ENCODE data around the gene PFN2.
"Not testable (repeated sequence)": the region's sequence is repeated elsewhere in the genome, so short reads cannot be mapped to it uniquely, and the experiment has no call there.

The PFN2 gene, protein sequence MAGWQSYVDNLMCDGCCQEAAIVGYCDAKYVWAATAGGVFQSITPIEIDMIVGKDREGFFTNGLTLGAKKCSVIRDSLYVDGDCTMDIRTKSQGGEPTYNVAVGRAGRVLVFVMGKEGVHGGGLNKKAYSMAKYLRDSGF

DNA sequence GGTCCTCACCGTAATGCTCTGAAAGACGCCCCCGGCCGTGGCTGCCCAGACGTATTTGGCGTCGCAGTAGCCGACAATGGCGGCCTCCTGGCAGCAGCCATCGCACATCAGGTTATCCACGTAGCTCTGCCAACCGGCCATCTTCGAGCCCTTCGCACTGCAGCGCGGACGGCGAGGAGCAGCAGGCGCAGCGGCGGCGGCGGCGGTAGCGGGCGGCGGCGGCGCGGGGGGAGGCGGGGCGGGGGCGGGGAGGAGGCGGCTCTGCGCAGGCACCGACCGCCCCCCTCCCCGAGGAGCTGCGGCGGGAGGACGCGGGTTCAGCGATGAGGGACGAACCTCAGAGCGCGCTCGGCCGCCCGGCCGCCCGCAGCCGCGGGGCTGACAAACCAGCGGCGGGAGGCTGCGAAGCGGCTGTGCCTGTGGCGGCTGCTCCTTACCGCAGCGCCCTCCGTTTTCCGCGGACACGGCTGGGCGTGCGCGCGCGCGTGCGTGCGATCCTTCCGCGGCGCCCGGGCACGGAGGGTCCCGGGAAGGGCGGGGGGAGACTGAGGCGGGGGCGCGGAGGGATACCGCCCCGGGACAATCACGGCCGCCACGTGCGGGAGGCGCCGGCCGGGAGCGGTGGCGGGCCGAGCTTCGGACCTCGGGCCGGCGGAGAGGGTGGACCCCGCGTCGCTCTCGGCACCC is at the start of gene PFN2:
Gene PFN2, minus strand, starts transcription at position 180 of the 687 bp plus-strand sequence. Its CDS starts 39 bp downstream, at position 141.
- DNase-seq (ENCODE audit: low spot score): peak; percentile 76

DNA sequence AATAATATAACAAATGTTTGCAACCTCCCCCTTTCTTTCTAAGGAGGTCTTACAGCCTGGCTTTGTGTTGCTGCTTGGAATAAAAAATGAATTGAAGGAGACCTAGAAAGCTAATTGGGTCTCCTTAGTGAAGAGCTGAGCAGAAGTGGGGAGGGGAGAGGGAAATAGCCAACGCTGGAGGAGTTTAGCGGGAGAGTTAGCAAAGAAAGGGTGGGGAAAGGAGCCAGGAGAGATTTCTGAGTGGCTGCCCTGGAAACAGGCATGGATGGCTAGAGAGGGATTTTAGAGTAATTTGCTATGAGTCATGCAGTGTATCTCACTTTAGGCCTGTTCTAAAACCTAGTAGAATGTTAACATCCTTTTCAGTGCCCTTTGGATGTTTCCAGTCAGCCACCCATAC is 45.2 kb upstream of the PFN2 start:
- DNase-seq (ENCODE audit: low spot score): no peak

DNA sequence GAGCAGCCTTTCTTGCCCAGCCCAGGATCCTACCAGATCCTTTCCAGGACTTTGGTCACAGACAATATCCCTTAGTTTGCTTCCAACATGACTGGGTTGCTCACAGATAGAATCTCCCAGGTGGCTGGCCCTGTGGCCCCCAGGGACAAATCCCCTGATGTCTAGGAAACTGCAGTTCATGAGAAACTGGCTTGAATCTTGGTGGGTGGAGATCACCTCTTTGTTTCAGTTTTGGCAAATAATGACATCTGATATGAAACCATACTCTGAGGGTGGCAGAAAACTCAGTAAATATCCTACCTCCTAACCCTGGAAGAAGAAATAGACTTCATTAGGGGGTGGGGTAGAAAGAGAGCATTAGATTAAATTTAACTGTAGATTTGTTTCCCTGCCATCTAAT is 44.1 kb upstream of the PFN2 start:
- no peak for DNase-seq (ENCODE audit: low spot score)

DNA sequence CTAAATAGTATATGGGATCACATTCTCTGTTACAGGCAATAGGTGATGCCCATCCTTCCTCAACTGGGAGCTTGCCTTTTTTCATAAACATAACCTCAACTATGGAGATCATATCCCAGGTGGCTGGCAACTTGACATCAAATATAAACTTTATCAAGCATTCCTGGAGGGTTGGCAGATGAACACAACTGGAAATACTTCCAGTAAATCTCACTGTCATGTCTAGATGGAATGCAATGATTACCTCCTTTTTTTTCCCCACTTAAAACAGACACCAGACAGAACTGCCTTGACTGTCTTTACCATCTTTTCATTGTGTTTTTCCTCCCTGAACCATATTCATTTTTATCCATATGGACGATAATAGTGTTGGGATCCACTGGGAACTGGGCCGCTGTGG is 43.1 kb upstream of the PFN2 start:
- DNase-seq (ENCODE audit: low spot score): no peak

DNA sequence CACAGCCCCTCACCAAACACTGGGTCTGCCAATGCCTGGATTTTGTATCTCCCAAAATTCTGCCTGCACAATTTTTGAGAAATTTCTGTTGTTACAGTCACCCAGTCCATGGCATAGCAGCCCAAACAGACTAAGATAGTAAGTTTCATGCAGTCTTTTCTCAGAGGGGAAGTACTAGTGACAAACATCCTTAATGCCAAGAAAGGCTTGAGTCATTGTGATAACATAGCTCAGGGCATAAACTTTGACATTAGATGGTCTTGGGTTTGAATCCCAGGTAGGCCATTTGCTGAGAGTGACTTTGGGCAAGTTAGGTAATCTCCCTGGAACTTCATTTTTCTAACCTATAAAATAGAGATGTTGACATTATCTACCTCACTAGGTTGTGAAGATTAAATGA is 36.1 kb upstream of the PFN2 start:
- no peak for DNase-seq (ENCODE audit: low spot score)

DNA sequence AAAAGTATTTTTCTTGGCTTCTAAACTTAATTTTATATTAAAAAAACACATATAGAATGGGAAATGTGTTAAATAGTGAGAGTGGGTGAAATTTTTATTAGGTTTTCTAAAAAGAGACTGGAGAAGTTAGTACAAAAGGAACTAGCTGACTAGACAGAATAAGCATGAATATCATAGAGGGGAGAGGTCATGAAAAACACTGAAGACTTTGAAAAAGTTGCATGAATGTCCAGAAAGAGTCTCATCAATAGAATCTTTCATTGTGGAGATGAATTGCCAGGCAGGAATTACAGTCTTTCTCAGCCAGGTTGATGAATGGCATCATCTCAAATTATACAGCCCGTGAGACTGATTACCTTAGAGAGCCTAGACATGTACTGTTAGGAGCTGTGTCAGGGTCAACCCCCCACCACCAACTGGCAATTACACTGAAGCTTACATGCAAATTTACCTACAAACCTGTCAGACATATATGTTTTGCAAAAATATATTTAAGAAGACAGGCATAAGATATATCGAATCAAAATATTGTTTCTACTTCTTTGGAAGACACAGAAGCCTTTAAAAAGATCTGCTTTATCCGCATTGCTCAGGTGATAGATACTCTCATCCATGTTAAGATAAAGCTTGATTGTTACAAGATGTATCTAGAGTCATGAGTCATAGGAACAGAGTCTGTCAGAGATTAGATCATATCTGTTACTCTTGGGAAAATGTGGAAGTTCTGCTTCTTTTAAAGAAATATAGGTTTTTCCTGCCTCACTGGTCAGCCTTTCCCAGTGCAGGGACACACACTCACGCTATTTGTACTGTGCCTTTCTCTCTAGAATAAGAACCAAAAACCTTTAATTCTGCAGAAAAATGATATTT is 34.8 kb upstream of the PFN2 start:
- no peak for DNase-seq (ENCODE audit: low spot score)

DNA sequence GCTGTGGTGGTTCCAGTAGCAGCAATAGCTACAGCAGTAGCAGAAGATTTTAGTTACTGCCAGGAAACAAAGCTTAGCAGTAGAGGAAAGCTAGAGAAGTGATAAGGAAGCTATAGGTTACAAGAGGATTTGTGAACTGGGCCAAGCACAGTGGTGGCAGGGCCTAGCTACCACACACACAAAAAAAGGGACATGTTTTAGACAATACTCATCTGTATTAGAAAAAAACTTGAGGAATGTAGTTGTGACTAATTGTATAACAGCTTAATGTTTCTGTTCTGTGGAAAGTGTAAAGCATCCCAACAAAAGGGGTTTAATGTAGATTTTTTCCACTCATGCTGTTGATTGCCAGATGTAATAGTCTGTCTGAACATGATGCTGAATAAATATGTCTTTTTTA is 29.9 kb upstream of the PFN2 start:
- no peak for DNase-seq (ENCODE audit: low spot score)

DNA sequence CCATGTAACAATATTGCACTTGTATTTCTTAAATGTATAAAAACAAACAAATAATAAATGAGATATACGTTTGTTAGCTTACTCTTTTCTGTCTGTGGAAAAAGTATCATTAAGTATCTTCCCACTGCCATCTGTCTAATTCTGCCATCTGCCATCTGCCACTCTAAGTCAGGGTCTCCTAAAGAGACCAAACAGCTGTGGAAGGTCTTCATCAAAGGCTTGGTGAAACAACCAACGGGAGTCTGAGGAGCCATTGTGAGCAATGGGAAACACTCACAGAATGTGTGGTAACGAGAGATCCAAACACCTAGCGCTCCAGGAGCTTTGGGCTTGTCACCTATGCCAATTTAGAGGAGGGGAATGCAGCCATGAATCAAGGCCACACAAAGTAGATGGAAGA is 28.7 kb upstream of the PFN2 start:
- no peak for DNase-seq (ENCODE audit: low spot score)

DNA sequence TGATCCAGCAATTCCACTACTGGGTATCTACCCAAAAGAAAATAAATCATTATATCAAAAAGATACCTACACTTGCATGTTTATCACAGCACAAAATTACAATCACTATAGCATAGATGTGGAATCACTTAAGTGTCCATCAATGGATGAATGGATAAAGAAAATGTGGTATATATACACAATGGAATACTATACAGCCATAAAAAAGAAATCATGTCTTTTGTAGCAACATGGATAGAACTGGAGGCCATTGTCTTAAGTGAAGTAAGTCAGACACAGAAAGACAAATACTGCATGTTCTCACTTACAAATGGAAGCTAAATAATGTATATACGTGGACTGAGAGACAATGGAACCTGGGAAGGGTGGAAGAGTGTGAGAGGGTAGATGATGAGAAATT is 28.3 kb upstream of the PFN2 start:
- no peak for DNase-seq (ENCODE audit: low spot score)

DNA sequence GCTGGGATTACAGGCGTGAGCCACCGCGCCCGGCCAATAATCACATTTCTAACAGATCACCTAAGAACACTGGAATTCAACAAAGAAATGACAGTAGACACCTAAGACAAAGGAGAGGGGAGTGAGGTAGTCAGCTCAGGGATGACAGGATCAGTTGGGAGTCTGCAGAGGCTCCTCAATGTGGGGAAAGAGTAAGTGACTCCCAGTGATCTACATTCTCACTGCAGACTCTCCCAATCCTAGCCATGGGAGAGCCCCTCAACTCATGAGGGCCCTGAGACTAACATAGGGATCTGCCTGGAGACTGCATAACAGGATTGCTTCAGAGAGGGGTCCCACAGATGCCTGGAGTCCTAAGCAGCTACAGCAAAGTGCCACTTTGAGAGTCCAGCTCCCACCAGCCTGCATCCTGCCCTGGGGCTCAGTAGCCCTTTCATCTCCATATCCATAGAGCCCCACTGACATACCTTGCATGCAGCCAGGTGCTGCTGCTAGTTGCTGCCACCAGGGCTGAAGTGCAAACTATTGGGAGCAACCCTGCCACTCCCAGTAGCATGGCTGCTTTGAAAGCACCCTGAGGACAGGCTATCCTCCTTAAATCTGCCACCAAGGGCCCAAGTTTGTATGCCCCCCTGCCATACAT is 21.8 kb upstream of the PFN2 start:
- DNase-seq (ENCODE audit: low spot score): no peak

DNA sequence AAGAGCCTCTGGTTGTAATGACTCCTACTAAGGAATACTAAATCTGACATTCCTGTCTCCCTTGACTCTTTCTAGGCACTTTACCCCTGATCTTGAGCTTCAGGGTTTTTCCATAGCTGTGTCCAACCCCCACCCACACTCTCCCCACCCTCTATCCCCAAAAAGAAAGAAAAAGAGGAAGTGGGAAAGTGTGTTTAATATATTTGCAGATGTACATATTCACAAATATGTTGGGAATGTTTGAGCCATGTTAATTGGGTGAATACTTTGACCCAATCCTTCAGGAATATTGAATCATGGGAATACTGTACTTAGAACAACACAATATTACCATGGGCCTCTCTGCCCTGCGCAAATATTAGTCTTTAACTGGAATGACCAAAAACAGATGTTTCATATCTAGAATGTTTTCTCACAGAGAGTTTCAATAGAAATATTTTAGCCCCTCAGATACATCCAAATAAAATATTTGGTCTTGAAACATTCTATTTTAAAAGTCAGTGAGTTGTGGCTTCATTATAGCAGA is 19.8 kb upstream of the PFN2 start:
- peak; percentile 53 for DNase-seq (ENCODE audit: low spot score)

DNA sequence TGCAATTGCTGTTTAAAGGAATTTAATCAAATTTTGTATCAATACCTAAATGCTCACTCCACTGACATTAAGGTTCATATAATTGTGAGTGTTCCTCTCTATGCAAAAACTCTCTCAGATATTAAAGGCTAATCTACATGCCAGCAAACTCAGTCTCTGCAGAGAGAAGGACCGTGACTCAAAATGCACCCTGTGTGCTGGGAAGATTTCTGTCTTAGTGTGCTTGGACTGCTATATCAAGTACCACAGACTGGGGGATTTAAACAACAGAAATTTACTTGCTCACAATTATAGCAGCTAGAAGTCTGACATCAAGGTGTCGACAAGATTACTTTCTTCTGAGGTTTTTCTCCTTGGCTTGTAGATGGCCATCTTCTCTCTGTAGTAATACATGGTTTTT is 18.6 kb upstream of the PFN2 start:
- DNase-seq (ENCODE audit: low spot score): no peak

DNA sequence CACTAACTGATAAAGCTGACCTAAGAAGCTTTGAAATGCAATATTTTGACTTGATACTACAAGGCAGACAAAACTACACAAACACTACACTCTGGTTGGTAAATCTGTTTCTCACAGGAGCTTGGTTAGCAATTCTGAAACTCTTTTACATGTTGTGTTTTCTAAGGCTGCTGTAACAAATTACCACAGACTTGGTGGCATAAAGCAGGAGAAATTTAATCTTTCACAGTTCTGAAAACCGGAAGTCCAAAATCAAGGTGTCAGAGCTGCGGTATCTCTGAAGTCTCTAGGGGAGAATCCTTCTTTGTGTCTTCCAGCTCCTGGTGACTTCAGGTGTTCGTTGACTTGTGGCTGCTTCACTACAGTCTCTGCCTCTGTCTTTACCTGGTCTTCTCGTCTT is 12.9 kb upstream of the PFN2 start:
- no peak for DNase-seq (ENCODE audit: low spot score)

DNA sequence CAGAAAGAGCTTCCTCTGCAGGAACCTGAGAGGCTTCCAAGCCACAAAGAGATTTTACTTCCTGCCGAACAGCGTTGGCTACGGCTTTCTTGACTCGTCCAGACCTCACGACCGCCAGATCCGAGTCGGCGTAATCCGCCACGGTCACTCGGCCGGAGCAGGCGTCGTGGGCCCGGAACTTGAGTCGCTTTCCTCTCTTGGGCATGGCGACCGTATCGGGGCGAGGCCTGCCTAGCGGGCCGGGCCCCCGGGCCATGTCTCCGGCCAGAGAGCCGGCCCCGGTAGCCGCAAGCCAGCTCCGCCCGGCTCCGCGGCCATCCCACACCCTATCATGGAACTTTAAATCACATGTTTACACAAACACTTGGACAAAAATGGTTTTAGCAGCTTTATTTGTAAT is 12.4 kb upstream of the PFN2 start:
- not testable (repeated sequence) for DNase-seq (ENCODE audit: low spot score)

DNA sequence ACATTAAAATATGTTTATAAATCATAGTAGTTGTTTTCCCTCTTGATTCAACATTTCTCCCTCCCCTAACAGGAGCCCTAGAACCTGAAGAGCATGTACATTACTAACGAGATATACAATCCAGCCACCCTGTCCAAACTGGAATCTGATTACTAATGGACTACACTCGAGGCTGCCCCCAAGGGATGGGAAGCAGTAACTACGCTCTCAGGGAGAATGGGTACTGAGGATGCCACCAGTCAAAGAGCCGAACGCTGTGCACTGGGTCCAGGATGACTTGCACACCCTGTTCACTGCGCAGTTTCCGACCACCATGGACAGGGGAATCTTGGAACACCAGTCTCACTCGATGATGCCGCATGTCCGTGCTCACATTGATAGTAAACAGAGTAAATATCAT is 11.3 kb upstream of the PFN2 start:
- not testable (repeated sequence) for DNase-seq (ENCODE audit: low spot score)

DNA sequence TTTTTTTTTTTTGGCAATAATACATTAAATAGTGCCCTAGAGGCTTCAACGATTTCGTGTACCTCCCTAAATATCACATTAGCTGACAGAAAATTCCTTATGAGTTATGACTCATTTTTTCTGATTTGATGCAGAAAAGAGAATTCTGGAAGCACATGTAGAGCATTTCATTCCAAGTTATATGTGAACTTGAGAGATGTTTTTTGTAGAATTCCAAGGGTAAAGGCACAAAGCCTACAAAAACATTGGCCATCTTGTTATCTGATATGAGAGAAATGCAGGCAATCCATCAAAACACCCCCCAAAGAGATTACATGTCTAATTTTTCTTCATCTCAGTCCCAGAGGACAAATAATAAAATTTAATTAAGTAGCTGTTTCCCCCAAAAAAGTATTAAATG is 6.7 kb upstream of the PFN2 start:
- DNase-seq (ENCODE audit: low spot score): no peak

DNA sequence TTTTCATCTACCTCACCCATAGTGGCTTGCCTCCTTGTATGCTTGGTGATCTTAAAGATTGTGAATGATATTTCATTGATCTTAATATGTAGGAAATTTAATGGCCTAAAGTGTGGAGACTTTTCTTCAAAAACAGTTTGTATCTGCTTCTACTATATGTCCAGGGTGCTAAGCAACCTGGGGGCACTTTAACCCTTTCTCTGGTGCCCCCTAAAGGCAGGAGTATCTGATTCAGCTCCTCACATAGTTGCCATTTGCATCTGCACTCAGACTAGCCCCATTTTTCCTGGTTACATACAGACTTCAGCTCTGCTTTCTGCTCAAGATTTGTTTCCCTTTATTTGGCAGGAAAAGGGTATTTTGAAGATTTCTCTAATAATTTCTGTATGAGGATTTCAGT is 5.2 kb upstream of the PFN2 start:
- no peak for DNase-seq (ENCODE audit: low spot score)

DNA sequence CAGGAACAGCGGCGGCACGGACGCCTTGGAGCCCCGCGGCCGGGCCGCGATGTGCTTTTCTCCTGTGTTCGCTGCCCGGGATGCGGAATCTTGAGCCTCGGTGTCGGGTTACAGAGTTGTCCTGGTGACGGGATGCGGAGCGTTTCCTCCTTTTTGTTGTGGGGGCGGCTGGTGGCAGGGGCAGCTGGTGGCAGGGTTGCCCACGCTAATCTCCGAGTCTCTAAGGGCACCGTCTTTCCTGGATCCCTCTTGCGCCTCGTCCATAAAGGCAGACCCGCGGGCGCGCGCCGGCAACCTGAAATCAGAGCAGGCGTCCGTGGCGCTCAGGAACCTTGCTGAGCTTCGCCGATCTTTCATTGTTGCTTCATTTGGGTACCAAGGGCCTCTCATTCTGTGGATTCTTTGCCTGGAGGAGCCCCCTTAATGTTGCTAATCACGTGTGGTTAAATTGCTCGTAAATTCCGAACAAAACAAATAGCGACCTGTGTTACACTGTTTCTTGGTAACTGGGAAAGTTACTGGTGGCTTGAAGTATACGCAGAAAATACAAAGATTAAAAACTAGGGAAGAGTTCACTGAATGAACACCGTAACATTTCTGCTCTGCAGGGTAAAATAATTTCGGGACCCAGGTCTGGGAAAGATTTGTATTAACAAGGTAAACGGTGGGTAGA is 844 bp upstream of the PFN2 start:
- DNase-seq (ENCODE audit: low spot score): peak; percentile 53

DNA sequence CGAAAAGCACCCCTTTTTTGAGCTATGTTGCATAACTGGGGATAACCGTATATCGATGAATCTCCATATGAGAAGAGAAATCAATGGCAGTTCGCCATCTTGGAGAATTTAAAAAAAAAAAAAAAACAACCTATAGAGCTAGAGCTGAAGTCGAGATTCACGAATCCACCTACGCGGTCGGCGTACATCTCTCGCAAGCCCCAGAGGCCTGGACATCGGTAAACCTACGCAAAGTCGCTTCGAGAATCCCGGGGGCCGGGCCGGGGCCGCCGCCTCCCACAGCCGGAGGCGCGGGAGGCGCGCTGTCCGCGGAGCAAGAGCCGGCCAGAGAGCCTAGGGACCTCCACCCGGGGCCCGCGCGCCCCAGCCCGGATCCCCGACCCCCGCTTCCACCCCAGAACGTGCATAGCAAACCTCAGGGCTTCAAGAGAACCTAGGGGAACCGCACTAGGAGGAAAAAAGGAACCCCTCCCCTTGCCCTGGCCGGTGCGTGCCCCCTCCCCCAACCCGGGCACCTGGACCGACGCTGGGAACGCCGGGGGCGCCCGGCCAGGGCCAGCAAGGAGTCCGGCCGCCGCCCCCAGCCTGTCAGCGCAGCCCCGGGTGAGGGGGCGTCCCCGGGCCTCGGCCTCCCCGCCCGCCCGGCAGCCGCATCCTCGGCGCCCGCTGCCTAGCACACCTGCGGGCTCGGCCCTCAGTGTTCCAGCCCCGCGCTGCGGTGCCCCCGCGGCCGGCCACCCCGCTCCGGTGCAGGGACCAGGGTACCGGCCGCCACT is 567 bp downstream of the PFN2 start:
- DNase-seq (ENCODE audit: low spot score): peak; percentile 32

DNA sequence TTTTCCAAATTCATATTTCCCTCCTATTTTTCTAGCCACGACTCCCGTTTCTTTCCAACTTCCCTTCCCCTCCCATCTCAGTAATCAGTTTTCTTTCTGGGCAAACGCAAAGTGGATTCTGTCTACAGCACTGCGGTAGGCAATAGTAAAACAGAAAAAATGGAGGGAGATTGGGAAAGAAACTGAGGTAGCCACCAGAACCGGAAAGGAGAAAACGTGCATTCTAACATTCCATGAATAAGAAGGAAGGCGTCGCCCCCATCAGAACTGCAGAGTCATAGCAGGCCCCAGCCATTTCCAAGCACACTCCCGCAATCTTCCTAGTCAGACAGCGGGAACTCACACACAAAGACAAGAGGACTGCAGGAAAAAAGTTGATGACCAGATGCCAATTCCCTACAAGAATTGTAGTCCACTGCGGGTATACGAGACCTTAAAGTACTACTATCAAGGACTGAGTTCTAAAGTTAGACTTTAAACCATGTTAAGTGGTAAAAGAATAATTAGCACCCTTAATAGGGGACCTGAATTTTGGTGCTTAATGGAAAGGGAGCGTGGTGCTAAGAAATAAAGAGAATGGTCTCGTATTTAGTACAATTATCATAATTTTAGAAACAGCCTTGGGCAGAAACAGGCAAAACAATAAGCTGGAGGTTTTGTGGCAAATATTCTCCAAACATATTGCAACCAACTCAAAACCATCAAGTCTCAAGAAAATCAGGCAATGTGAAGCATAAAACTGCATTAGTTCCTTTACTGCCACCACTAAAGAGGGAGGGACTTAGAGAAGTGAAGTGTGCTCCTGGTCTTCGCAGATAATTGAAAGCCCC is 1.4 kb downstream of the PFN2 start:
- DNase-seq (ENCODE audit: low spot score): peak; percentile 49
